Endothelial cell of umbilical vein (primary cell): ENCODE results near the gene LCOR. TPM values are rescaled to one million over a fixed set of nuclear protein-coding genes. Genes with fewer than 3 reads are reported as not detected.

Source experiments
- BruUV-seq: library from RNA; stranded (reverse); fragments of 400-500 nt; replicated peaks from 2 replicates; lab custom pipeline; 2021; lab: Mats Ljungman, UMichigan
- CTCF ChIA-PET: fragments of 300-600, 350-600 bp; sonication (Branson Sonifier 250); formaldehyde crosslinking; loops from one replicate; lab custom pipeline; 2021; ENCODE audit warnings: antibody characterized with exemption, inconsistent platforms; lab: Charles Lee
- POLR2A ChIA-PET: fragments of 300-600, 350-600 bp; sonication (Branson Sonifier 250); formaldehyde crosslinking; loops from one replicate; lab custom pipeline; 2021; ENCODE audit warnings: antibody characterized with exemption, inconsistent platforms; lab: Charles Lee
- DNase-seq: peaks from one replicate; pipeline ENCODE4 v3.0.0-alpha.2; 2011; ENCODE audit warnings: low read depth, low spot score
- FAIRE-seq: peaks from 2 replicates; lab custom pipeline; 2011; peaks lifted over from hg19 to GRCh38; lab: Jason Lieb, UNC
- H2AFZ ChIP-seq: 2 replicates; pipeline ENCODE4 v1.6.0; 2012; ENCODE audit warnings: low read depth, low read length, control low read depth, inconsistent platforms
- H3K27ac ChIP-seq: 2 replicates; pipeline ENCODE4 v1.5.1; 2011; ENCODE audit warnings: low read depth, mild to moderate bottlenecking, control low read depth, low read length, moderate library complexity; ENCODE audit not compliant: insufficient read depth
- H3K27me3 ChIP-seq, 2 experiments: 2 replicates each; pipeline versions ENCODE4 v1.6.0 to v1.6.1; 2011; ENCODE audit warnings: low read length in 2 of 2, mixed read lengths in 1 of 2; ENCODE audit not compliant: control insufficient read depth in 2 of 2, insufficient read depth in 2 of 2
- H3K36me3 ChIP-seq, 2 experiments: 2 replicates in 1 of 2; 3 replicates in 1 of 2; pipeline ENCODE4 v1.5.1; 2011; ENCODE audit warnings: low read length in 2 of 2, mild to moderate bottlenecking in 1 of 2, moderate library complexity in 1 of 2; ENCODE audit not compliant: control insufficient read depth in 2 of 2, insufficient read depth in 2 of 2; ENCODE audit errors: extremely low read depth in 1 of 2
- H3K4me1 ChIP-seq: 3 replicates; pipeline ENCODE4 v1.5.1; 2011; ENCODE audit warnings: mild to moderate bottlenecking, low read length; ENCODE audit not compliant: control insufficient read depth, insufficient read depth; ENCODE audit errors: extremely low read depth
- H3K4me2 ChIP-seq: 2 replicates; pipeline ENCODE4 v1.6.1; 2011; ENCODE audit warnings: low read length, control low read depth, mixed read lengths; ENCODE audit not compliant: insufficient read depth
- H3K4me3 ChIP-seq, 3 experiments: fragments of 200-600 bp in 1 of 3; sonication (generic), shearing (Covaris generic) in 1 of 3; replicated peaks in 1 of 3; 2 replicates each; pipeline ENCODE4 v1.5.1; 2011 to 2016; ENCODE audit warnings: control low read depth in 3 of 3, low read length in 3 of 3, mild to moderate bottlenecking in 2 of 3, inconsistent platforms in 1 of 3, low read depth in 1 of 3, moderate library complexity in 1 of 3; ENCODE audit not compliant: insufficient read depth in 1 of 3
- H3K79me2 ChIP-seq: 2 replicates; pipeline ENCODE4 v1.6.0; 2012; ENCODE audit warnings: low read length, inconsistent platforms; ENCODE audit not compliant: control insufficient read depth, insufficient read depth
- H3K9ac ChIP-seq: replicated peaks from 2 replicates; pipeline ENCODE3; 2011; ENCODE audit warnings: low read length, control low read depth; ENCODE audit not compliant: insufficient read depth; ENCODE audit errors: extremely low read depth
- H3K9me1 ChIP-seq: replicated peaks from 3 replicates; pipeline ENCODE4 v1.6.0; 2011; ENCODE audit warnings: mild to moderate bottlenecking, low read length; ENCODE audit not compliant: control insufficient read depth, insufficient read depth; ENCODE audit errors: extremely low read depth
- H3K9me3 ChIP-seq: replicated peaks from 2 replicates; pipeline ENCODE4 v1.5.1; 2012; ENCODE audit warnings: low read length, inconsistent platforms; ENCODE audit not compliant: control insufficient read depth, insufficient read depth
- H4K20me1 ChIP-seq: replicated peaks from 2 replicates; pipeline ENCODE3; 2011; ENCODE audit warnings: mild to moderate bottlenecking, low read length; ENCODE audit not compliant: control insufficient read depth, insufficient read depth; ENCODE audit errors: extremely low read depth
- EZH2 ChIP-seq: IDR thresholded peaks from 2 replicates; pipeline ENCODE4 v1.6.1; 2012; ENCODE audit warnings: borderline replicate concordance, low read depth, mild to moderate bottlenecking, moderate library complexity, low read length, inconsistent platforms; ENCODE audit not compliant: severe bottlenecking
- FOS ChIP-seq: IDR thresholded peaks from 2 replicates; pipeline ENCODE4 v1.6.1; 2011; ENCODE audit warnings: mild to moderate bottlenecking, low read length, moderate library complexity, borderline replicate concordance; ENCODE audit not compliant: insufficient read depth
- GATA2 ChIP-seq: IDR thresholded peaks from 2 replicates; pipeline ENCODE4 v1.7.0; 2011; ENCODE audit warnings: low read depth, mild to moderate bottlenecking, moderate library complexity, mixed read lengths, low read length; ENCODE audit not compliant: insufficient read length, insufficient read depth
- JUN ChIP-seq: IDR thresholded peaks from 2 replicates; pipeline ENCODE4 v1.6.1; 2011; ENCODE audit warnings: borderline replicate concordance, low read depth; ENCODE audit not compliant: insufficient read length, insufficient read depth
- MYC ChIP-seq: IDR thresholded peaks from one replicate; pipeline ENCODE4 v1.6.1; 2011; ENCODE audit warnings: mild to moderate bottlenecking, low read depth, low read length
- POLR2A ChIP-seq: IDR thresholded peaks from 2 replicates; pipeline ENCODE4 v1.6.1; 2012; ENCODE audit warnings: low read depth, mild to moderate bottlenecking, control low read depth, low read length
- POLR2AphosphoS5 ChIP-seq: IDR thresholded peaks from 2 replicates; pipeline ENCODE4 v1.6.1; 2012; ENCODE audit warnings: low read depth, mild to moderate bottlenecking, control low read depth, low read length, moderate library complexity; ENCODE audit not compliant: insufficient read depth
- dilution Hi-C: fragments of 300-500 bp; cut with MboI; formaldehyde crosslinking; loops from one replicate; pipeline ENCODE4 v1.15.0; 2019; ENCODE audit warnings: low sequenced_read_pairs; ENCODE audit not compliant: extremely low pct_ligation_motif_present
- intact Hi-C: fragments of 100-400 bp; cut with micrococcal nuclease; formaldehyde crosslinking; loops from one replicate; pipeline ENCODE4 v1.10.0; 2022
- polyA plus RNA-seq, 4 experiments: library from polyadenylated mRNA; depleted of rRNA in 3 of 4; stranded (reverse) in 3 of 4; unstranded in 1 of 4; fragments of >200 nt; gene quantifications; 2 replicates each; pipeline versions ENCODE4 v1.2.1 to v1.2.3, GENCODE V29; 2011 to 2012; ENCODE audit warnings: missing spikeins in 1 of 4
- total RNA-seq: library from RNA; stranded (reverse); gene quantifications from 2 replicates; pipeline ENCODE4 v1.2.3, GENCODE V29; 2021
- TF ChIP-seq, protein P1 (sequence below), 2 donors: IDR thresholded peaks; 1 replicate in 1 of 2; 2 replicates in 1 of 2; pipeline ENCODE4 v1.5.1; 2011; ENCODE audit warnings: low read length in 2 of 2, mild to moderate bottlenecking in 2 of 2, moderate library complexity in 2 of 2, control low read depth in 1 of 2, inconsistent platforms in 1 of 2, low read depth in 1 of 2; ENCODE audit not compliant: insufficient read depth in 1 of 2; ENCODE audit errors: extremely low read depth in 1 of 2
- TF ChIP-seq, protein P2 (sequence below): IDR thresholded peaks from 2 replicates; pipeline ENCODE4 v1.6.1; 2011; ENCODE audit not compliant: insufficient read depth, insufficient read length

The LCOR gene
- total and polyA plus RNA-seq, 2 donors (not counting 3 experiments of a cell fraction or from before 2014, with no cell fraction given) = 11.6 to 39.0 TPM

DNA sequence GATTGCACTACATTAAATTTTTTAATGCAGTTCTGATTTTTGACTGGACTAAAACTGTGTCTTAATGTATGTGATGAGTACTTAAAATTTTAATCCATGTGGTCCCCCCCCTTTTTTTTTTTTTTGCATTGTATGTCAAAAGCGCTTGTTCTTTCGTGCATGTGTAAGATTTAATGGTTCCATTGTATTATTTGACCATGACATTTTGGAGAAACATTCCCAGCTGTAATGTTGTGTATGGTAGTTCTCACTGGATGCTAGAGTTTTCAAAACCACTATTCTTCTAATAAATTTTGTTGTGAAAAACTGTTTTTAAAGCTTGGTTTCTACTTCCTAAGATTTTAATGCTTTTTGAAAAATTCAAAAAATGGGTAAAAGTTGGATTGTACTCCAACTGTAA is 132.0 kb downstream of the LCOR start:
- POLR2A ChIA-PET = interaction anchor here (0.6 kb wide), 1 partner anchor 301 kb away, joined by 3 read pairs; no protein-coding TSS in a partner anchor
- H3K79me2 ChIP-seq = peaks cover under 1% of the 10 kb centered on the region
- H3K9ac ChIP-seq = no peak overlapping the region
- no peak for TF ChIP-seq EZH2
- TF ChIP-seq JUN = no peak
- TF ChIP-seq, protein P1, sequence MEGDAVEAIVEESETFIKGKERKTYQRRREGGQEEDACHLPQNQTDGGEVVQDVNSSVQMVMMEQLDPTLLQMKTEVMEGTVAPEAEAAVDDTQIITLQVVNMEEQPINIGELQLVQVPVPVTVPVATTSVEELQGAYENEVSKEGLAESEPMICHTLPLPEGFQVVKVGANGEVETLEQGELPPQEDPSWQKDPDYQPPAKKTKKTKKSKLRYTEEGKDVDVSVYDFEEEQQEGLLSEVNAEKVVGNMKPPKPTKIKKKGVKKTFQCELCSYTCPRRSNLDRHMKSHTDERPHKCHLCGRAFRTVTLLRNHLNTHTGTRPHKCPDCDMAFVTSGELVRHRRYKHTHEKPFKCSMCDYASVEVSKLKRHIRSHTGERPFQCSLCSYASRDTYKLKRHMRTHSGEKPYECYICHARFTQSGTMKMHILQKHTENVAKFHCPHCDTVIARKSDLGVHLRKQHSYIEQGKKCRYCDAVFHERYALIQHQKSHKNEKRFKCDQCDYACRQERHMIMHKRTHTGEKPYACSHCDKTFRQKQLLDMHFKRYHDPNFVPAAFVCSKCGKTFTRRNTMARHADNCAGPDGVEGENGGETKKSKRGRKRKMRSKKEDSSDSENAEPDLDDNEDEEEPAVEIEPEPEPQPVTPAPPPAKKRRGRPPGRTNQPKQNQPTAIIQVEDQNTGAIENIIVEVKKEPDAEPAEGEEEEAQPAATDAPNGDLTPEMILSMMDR (IDR thresholded peaks at IDR 0.05; ENCODE audit: extremely low read depth in 1 of 2, insufficient read depth in 1 of 2, low read depth in 1 of 2, low read length in 2 of 2) = no peak
- no peak for TF ChIP-seq POLR2AphosphoS5
- TF ChIP-seq MYC = no peak
- no peak for TF ChIP-seq GATA2
- no peak for TF ChIP-seq POLR2A
- no peak for TF ChIP-seq FOS
- TF ChIP-seq, protein P2, sequence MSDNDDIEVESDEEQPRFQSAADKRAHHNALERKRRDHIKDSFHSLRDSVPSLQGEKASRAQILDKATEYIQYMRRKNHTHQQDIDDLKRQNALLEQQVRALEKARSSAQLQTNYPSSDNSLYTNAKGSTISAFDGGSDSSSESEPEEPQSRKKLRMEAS = no peak
- intact Hi-C loops = no loop called here
- no peaks in the 10 kb centered on the region for H3K27me3 ChIP-seq
- peaks cover 11% of the 10 kb centered on the region for H3K4me1 ChIP-seq
- dilution Hi-C loops = no loop called here
- FAIRE-seq (no peak), DNase-seq (no peak)
- H3K27ac ChIP-seq = no peak overlapping the region
- H2AFZ ChIP-seq = no peak overlapping the region
- H3K9me1 ChIP-seq = no peaks in the 10 kb centered on the region
- H3K4me2 ChIP-seq = no peak overlapping the region
- H3K4me3 ChIP-seq = no peak overlapping the region
- no peaks in the 10 kb centered on the region for H3K36me3 ChIP-seq
- BruUV-seq = no TSS peak
- no peaks in the 10 kb centered on the region for H3K9me3 ChIP-seq
- CTCF ChIA-PET = no interaction called here
- H4K20me1 ChIP-seq = peaks cover 2% of the 10 kb centered on the region
